Fibroblast of the aortic adventitia (primary cell): ENCODE measurements around the gene ENO2. TPM values are rescaled to one million over a fixed set of nuclear protein-coding genes. Genes with fewer than 3 reads are reported as not detected.
A peak's percentile ranks its signal among the peaks of the same experiment; 100 is the strongest.
"Not testable (repeated sequence)": the region's sequence is repeated elsewhere in the genome, so short reads cannot be mapped to it uniquely, and the experiment has no call there.

Experiments
- DNase-seq: peaks from one replicate; pipeline ENCODE4 v3.0.0-alpha.2; 2010; ENCODE audit warnings: low read depth
- H3K4me3 ChIP-seq: 2 replicates; pipeline ENCODE4 v1.5.1; 2011; ENCODE audit warnings: low read depth, mild to moderate bottlenecking, control low read depth, low read length, moderate library complexity
- CTCF ChIP-seq: IDR thresholded peaks from 2 replicates; pipeline ENCODE4 v1.5.1; 2011; ENCODE audit warnings: mild to moderate bottlenecking, low read length, control low read depth, inconsistent platforms; ENCODE audit not compliant: insufficient read depth
- total RNA-seq: library from RNA; depleted of rRNA; stranded (reverse); fragments of >200 nt; gene quantifications from 2 replicates; pipeline ENCODE4 v1.2.3, GENCODE V29; 2012; ENCODE audit warnings: low replicate concordance

Gene ENO2
- total RNA-seq, 1 donor = 12.7 TPM

GRCh38 chr12:6902448-6902847 is 11.9 kb upstream of the ENO2 start:
- no peak overlapping the region for H3K4me3 ChIP-seq
- no peak for DNase-seq
- TF ChIP-seq CTCF = no peak

GRCh38 chr12:6903722-6904121 is 10.7 kb upstream of the ENO2 start:
- no peak for DNase-seq
- no peak overlapping the region for H3K4me3 ChIP-seq

GRCh38 chr12:6904280-6905276 is 9.8 kb upstream of the ENO2 start, which contains the start of gene LRRC23:
Gene LRRC23, plus strand, starts transcription at chr12:6904822. Its CDS starts 812 bp downstream, at chr12:6905634.
- H3K4me3 ChIP-seq = peak within 1 kb of the TSS; percentile 76
- DNase-seq = peak; percentile 93
- no peak for TF ChIP-seq CTCF

More at GRCh38 chr12:6903722-6904121, 10.7 kb upstream of the ENO2 start:
- no peak for TF ChIP-seq CTCF

- no peak for TF ChIP-seq CTCF
- peak overlapping the region; percentile 76 for H3K4me3 ChIP-seq
- DNase-seq = no peak
These were observed 8.9 kb upstream of the ENO2 start for GRCh38 chr12:6905414-6906040.

- not testable (repeated sequence) for H3K4me3 ChIP-seq, DNase-seq
These were observed 6.2 kb upstream of the ENO2 start for GRCh38 chr12:6908141-6908540.

- DNase-seq = no peak
- TF ChIP-seq CTCF = no peak
- H3K4me3 ChIP-seq = no peak overlapping the region
These were observed 4.8 kb upstream of the ENO2 start for GRCh38 chr12:6909421-6910145.
